HG03135 (cell line): Measurements from ENCODE around the gene GPC3.

ENCODE experiments used
- ATAC-seq: cut with Tn5 transposase; IDR thresholded peaks from one replicate; pipeline ENCODE4 v1.9.1; 2021; ENCODE audit warnings: mild to moderate bottlenecking, moderate library complexity; ENCODE audit not compliant: unreplicated experiment

GPC3 gene

DNA sequence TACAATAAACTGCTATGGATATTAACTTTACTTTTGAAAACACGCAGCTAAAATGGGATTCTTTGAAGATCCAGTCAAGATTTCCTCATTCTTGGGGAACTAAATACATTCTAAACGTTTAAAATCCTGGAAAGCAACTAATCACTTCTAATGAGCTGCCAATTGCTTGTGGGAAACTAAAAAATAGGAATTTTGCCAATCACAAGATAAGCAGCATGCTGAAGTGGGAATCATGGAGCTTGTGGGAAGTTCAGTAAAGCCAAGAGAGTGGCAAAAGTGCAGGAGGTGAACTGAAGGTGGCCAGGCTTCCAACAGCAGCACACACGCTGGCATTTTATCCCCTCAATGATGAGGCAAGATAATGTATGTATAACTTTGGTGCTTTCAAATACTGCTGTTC is 133.0 kb downstream of the GPC3 start:
- ATAC-seq, result no peak

DNA sequence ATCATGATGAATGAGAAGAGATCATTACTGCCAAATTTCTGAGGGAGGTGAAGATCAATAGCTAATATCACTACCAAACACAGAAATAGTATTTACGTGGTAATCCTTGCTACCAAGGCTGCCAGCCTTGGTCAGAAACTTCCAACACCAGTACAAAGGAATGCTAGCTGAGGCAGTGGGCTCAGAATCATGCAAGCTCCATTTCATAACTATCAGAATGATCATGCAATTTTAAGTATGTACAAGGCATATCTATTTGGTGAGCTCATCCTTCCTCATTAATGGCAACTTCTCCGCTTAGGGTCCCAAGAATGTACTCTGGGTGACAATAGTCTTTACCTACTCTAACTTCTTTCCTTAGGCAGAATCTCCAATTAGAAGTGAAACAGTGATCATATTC is 135.0 kb downstream of the GPC3 start:
- no peak for ATAC-seq

DNA sequence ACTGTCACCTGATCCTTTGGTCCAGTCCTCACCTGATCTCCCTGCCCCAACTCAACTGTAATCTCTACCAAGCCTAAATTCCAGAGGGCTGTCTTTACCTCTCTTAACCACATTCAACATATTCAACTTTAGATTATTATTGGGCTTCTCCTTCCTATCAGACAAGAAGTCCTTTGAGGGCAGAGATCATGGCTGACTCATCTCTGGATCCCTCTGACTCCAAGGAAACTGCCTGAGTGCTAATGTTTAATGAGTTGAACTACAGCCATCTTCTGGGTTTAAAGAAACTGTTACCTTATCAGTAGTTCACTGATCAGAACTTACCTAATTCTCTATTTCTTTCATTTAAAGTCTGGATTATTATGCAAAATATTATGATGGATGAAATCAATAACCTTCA is 135.7 kb downstream of the GPC3 start:
- ATAC-seq, result no peak

DNA sequence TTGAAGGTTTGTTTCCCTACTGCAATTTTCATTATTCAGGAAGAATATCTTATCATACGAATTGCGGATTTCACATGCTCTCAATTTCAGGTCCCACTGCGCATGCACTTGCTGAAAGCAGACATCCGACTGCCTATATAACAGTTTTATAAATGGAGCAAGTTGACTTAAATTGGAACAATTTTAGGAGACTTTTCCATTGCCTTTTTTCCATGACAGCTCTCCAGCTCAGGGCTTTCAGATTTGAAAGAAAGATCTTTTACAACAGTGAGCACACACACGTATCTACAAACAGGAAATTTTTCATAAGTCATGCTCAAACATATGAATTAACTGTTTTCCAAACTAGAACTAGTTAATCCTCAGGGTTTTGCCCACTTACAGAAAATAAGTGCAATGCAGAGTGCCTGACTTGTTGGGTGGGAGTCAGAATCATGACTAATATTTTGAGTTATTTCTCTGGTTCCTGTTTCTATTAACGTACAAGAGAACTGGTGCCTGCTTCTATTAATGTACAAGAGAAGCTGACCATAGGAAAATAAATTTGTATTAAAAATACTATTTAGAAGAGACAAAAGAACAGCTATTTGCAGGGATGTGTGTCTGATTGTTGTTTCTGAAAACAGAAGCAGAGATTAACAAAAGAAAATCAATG is 137.9 kb downstream of the GPC3 start:
- ATAC-seq, result no peak

DNA sequence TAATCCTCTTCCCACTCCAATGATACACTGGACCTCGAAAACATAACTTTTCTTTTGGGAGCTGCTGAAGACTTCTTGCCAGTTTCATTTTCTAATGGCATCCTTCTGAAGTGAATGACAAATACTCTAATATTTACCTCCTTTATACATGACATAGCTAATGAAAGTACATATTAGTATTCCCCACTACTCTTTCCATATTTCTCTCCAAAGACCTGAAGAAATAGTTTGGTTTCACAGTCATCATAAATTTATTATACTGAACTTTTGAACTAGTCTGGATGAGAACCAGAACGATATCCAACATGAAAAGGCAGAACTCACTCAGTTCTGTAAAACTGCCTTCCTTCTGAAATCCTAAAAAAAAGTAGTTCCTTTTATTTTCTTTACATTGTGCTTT is 139.1 kb downstream of the GPC3 start:
- no peak for ATAC-seq

DNA sequence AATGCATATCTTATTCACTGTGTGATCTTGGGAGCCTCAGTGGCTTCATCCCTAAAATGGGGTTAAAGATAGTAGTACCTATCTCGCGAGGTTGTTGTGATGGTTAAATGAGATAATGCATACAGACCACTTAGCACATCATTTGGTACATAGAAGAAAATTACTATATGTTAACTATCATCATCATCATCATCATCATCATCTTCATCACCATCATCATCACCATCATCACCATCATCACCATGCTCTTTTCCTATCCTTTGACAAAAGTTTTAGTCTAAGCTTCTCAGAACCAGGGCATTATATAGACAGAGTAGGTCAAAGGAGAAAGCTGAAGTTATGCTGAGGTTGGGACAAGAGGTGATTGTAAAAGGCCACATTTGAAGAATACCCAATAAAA is 145.0 kb downstream of the GPC3 start:
- ATAC-seq, result no peak

DNA sequence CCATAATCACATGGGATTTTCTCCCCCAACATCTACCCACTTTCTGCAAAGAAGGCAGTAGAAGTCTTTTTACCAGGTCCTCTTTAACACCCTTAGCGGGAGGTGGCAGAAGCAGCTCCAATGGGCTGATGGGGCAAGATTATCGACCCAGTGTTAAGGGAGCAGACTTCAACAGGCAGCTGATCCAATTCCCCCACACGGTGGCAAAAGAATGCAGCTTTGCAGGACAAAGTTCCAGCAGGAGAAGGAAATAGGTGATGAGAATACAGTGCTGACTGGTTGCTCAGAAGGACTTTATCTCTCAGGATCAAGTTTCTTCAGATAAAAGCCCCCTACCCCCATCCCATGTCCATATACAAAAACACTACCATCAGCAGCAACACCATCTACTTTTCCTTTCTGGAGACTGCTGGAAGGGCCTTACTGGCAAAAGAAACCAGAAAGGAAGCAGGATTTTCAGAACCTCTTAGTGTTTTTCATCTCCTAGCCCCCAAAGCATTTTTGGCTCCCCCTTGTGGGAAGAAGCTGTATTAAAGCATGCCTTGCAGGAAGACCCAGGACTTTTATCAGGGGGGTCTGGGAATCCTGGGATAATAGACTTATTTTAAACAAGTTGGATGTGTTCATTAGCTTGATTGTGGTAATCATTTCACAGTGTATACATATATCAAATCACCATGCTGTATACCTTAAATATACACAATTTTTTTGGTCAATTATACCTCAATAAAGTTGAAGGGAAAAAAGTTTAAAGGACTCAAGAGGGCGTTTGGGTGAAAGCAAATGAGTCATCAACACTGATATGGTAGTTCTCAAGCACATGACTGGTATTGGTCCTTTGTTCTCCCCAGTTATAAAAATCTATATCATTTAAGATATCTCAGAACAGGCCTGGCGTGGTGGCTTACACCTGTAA is 146.4 kb downstream of the GPC3 start:
- no peak for ATAC-seq

DNA sequence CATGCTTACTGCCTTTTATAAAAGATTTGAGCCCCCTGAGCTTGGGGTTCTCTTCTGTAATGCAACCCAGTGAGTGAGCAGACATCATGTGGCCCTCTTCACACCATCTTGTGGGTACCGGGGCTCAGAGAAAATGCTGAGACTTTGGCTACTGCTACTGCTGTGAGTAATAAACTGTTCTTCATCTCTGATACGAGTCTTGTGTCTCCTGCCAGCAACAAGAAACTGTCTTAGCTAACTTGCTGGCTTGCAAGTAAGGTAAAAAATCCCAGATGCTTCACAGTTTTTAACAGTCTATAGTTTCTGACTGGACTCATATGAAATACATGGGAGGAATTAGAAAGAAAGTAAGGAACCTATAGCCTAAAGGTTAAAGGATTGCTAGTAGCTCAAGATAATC is 148.3 kb downstream of the GPC3 start:
- ATAC-seq, result no peak

DNA sequence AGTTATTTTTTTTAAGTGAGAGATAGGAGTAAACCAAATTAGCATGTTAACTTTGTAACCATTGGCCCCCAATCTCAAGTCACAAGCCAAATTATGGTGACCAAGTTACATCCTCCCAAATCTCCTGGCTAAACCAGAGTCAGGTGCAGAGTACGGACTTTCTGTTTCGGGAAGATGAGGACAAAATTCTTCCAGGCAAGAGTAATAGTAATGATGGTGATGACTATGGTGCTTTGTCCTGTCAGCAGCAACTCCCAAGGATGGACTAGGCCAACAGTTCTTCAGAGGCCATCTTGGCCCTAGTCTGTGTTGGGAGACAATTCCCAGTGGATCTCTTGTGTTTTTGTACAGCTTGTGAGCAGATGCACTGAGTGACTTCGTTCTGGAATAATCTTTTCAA is 148.8 kb downstream of the GPC3 start:
- no peak for ATAC-seq

DNA sequence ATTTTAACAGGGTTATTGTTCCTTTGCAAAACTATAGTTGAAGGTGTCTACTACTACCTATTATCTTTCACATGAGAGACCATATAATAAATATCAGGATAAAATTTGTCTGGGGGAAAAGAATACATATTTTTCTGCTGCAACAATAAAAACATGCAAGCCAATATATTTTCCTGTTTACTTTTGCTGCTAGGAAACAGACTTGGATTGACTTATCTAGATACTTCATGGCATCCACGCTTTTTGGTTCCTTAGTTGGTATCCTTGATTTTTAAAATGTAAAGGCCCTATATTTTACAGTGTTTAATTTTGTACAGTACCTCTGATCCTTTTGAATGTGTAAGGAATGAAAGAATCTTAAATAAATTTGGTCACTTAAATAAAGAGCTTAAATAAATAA is 150.6 kb downstream of the GPC3 start:
- no peak for ATAC-seq

DNA sequence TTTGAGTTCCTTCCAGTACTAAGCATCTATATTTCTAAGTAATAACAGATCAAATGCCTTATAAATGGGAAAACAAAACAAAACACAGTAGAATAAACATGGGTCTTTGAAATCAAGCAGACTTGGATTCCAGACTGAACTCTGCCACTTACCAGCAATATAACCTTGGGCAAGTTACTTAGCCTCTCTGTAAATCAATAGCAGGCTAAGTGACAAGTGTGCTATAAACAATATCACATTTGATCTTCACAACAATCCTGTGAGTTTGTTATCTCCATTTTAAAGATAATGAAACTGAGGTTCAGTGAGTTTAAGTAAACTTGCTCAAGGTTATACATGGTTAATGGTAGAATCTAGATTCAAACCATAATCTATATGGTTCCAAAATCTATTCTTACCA is 165.8 kb downstream of the GPC3 start:
- ATAC-seq, result no peak

DNA sequence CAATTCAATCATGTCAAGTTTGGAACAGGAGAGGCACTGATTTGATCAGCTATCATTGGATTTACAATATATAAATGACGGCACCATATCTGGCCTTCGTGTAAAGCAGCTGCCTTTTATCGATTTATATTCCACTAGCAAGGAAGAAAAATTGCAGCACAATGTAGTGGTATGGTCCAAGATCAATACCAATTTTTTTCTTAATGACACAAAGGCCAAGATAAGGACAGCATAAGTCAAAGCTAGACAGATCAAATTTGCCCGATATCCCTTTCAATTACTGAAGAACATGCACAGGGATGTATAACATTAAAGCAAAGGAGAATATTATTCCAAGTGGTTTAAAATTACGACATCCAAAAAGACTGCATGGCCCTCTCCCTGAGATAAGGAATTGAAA is 167.4 kb downstream of the GPC3 start:
- ATAC-seq, result no peak

DNA sequence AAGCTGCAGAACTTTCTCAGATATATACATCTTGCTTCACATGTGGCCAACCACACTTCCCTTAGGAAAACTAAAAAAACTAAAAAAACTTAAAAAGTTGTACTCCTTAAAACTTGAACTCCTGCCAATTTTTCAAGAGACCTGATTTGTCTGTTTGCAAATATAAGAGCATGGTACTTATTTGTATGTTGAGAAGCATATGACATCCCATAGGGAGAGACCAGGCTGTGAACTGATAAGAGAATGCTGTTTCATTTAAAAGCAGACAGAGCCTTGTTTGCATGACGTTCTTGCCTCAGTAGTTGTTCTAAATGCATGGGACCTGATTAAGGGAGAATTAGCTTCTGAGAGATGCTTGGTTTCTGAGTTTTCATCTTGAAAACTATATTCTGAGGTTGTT is 169.9 kb downstream of the GPC3 start:
- no peak for ATAC-seq

DNA sequence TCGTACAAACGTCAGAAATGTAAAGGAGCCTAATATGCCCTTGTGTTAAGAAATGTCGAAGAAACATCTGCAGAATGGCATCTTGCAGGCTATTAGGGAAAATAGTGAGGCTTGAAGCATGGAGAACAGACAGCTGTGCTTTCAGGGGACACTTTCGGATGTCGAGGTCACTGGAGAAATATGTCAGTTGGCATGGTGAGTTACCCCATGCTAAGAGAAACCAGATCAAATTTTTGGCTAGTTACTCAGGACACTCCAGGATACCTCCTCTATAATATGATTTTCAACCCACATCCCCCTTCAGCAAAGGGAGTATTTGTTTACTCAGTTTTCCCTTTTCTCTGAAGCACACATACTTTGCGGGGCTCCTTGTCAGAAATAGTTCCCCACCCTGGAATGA is 171.4 kb downstream of the GPC3 start:
- no peak for ATAC-seq

DNA sequence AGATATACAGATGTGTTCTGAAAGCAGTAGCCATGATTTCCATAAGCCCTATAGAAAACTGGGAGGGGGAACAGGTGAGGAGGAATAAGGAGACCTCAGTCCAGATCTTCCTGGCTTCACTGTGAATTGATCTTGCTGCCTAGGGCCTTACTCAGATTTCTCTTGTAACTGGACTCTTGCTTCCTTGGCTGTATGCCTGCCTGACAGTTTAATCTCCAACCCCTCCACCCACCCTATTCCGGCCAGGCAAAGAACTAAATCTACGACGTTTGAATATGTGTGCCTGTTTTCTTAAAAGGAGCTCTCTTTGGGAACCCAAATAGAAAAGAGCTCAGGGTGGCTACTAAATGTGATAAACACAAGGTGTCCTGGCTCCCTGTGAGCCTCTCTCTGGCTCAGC is 173.0 kb downstream of the GPC3 start:
- ATAC-seq, result no peak

DNA sequence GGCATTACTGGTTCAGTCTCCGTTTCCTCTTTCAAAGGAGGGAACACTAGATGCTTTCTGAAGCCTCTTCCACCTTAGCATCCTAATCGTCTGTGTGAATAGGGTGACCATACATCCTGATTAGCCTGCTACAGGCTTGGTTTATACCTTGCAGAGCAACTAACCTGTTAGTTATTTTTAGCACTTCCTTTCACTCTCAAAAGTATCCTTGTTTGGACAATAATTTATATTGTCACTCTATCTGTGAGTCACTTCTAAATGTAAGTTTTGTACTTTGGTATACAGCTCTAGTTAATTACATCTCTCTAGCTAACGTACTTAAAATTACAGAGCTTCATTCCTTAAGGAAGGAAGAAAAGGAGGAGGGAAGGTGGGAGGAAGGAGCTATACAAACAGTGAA is 174.5 kb downstream of the GPC3 start:
- ATAC-seq, result no peak

DNA sequence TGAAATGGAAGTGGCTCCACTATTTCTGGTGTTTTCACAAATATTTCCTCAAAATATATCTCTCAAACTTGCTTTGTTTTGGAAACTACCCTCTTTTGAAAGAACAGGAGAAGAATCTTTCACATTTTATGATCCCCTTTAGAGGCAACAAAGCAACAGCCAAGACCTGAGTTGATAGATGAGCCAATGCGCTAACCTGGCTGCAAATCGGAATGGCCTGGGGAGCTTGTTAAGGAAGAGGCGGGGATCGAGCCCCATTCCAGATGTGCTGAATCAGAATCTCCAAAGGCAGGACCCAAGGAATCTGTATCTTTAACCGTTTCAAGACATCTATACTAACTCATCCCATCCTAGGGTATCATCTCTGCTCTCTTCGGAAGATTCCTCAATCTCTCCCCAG is 181.3 kb downstream of the GPC3 start:
- ATAC-seq, result no peak

DNA sequence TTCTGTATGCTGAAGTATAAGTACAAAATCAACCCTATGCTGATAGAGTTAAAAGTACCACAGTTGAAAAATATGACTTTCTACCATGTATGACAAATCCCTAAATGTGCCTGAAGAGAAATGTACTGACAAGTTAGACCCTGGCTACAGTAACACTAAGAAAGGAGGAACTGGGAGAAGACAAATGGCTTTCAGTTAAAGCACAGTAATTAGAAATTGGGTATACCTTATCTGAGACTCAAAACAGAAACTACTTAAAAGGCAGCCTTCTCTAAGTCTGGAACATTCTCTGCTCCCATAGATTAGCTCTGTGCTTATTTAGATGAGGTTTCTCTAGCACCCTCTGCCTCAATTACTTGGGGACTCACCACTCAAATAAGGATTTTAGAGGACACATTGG is 189.1 kb downstream of the GPC3 start:
- ATAC-seq, result no peak

DNA sequence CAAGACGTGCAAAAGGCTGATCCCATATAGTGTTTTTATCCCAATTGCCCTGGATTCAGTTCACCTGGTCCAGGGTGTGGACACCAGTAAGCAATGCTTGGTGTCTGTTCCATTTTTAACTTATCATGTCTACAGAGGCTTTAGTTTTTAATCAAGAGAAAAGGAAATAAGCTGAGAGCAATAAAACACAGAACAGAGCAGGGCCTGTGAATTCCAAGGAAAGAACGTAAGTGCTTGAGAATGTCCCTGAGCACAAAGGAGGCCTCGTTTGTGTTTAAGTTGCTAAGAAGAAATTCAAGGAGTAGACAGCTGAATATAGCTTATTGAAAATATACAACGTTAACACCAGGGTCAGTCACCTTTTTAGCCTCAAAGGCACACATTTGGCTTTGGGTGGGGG is 191.3 kb downstream of the GPC3 start:
- no peak for ATAC-seq

DNA sequence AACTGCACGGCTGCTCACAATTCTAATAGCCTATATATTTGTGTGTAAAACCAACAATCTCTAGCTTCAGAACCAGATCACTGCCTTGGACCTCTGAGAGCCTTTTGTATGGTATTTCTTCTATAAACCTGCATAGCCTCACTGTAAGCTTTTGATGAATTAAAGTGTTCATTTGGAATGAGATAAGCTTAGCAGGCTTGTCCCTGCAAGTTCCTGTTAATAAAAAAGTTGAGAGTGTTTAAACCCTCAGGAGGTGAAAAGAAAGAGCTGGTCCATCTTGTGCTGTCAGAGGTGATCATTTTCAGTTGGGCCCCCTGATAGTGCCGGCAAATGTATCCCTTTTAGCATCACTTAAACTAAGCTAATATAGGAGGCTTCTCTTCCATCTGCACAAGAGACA is 191.8 kb downstream of the GPC3 start:
- ATAC-seq, result no peak

DNA sequence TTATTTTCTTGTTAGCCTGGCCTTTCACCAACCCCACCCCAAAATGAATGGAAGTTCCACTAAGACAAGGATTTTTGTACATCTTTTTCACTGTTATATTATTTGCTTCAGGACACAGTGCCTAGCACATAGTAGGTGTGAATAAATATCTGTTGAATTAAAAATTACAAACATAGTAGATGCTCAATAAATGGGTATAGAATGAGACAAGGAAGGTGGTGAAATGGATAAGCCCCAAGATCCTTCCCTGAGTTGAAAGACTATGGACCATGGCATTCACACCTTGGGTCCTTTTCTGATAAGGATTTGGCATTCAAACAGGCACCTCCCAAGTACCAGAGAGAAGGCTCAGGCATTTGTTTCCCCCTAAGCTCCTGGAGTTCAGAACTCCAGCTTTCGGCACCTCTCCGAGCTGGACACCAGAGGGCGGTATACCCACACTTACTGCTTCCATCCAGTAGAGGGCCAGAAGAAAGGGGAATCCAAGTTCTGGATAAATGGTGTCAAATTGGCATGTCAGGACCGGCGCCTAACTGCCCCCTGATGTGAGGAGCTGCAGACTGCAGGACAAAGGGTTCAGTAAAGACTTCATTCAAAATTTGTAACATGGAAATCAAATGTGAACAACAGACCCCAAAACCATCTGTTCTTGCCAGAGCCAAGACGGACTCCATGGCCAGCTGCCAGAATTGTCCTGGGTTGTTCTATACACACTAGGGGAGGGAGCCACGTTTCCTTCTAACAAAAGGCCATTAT is 193.0 kb downstream of the GPC3 start:
- peak; percentile 85 for ATAC-seq

DNA sequence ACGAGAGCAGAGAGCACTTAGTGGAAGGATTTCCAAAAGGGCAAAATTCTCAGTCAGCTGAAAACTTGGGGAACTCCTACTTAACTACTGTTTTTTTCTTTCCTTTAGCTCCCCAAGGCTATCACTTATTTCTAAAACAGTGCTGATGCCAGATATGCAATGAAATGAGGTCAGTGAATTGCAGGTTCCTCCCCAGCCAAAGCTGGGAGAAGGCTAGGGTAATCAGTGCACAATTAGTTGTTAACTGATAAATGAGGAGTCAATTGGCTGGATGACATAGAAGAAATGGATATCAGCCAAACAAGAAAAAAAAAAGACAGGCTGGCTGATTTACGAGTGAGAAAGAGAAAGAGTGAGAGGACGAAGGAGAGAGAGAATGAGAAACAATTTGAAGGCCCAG is 195.6 kb downstream of the GPC3 start:
- no peak for ATAC-seq
